HG02943 (cell line): ENCODE results near the gene UGT1A10.

Source experiments
- ATAC-seq: cut with Tn5 transposase; IDR thresholded peaks from one replicate; pipeline ENCODE4 v1.9.1; 2021; ENCODE audit warnings: mild to moderate bottlenecking, low read depth, moderate library complexity; ENCODE audit not compliant: unreplicated experiment

The UGT1A10 gene

GRCh38 chr2:233800208-233800607 lies 164.0 kb downstream of the UGT1A10 start:
- no peak for ATAC-seq

DNA sequence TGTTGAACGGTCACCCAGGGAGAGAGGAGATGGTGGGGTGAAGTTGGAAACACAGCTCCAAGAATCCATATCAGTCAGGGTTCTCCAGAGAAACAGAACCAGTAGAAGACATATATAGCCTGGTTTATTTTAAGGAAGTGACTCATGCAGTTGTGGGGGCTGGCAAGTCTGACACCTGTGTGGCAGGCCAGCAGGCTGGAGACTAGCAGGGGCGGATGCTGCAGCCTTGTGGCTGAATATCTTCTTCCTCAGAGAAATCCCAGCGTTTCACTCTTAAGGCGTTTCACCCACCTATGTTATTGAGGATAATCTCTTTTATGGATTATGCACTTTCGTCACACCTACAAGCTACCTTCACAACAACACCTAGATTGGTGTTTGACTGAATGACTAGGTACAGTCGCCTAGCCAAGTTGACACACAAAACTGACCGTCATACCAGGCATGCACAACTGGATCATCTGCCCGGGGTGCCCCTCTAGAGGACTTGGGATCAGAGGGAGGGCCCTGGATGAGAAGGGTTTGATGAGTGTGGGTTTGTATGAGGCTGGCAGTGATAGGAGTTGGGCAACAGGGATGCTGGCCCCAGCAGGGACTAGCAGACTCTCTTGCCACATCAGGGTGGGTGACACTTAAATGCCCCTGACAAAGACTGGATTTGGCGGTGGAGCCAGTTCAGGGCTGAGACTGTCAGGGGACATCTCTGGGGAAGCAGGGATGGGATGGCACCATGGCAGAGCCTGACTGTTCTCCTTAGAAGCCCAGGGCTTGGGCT lies 165.3 kb downstream of the UGT1A10 start:
- ATAC-seq = no peak

DNA sequence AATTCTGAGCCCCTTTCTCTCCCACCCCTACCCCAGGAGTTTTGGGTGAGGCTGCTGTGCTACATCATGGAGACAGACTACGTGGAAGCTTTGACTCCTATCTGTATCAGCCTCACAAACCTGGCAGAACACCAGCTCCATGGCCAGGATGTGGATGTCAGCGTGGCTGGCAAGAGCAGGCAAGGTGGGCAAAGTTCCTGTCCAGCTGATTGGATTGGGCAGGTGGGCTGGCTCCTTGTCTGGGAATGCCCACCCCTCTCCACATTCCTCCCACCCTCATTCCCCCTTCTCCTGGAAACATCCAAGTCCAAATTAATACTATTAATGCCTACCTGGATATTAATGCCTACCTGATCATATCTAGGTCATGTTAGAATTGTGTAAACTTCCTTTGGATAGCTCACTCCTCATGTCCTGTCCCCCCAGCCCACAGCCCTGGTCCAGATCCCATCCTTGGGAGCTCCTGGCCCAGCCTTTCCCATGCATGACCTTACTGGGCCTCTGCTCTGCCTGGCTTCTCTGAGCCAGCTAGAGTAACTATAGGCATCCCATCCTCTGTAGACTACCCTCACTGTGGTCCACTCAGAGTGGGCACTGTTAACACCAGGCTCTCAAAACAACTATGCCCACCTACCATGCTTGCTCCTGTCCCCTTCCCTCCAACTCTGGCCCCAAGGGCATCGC lies 166.0 kb downstream of the UGT1A10 start:
- no peak for ATAC-seq

DNA sequence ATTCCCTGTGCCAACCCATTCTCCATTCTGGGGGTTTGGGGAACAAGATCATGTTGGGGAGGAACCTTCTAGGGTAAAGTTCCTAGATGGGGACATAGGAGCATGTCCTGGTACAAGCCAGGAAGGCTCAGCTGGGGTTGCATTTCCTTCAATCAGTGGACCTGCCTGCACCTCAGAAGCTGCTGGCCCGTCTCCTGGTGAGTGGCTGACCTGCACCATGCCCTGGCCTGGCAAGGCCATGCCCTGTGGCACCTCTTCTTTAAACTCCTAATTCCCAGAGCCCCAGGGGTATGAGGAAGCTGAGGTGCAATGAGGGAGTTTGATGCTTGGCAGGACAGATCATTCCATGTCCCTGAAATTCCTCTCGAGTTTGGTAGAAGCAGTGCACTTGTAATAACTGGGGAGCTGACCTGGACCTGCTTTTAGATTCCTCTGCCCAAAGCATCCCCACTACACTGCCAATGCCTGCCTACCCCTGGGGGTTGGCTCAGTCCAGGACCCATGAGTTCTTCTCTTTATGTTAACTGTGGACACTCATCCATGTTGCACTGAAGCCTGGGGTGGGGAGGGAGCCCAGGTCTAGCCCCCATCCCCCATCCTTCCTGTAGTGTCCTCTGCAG lies 167.2 kb downstream of the UGT1A10 start:
- no peak for ATAC-seq

GRCh38 chr2:233803994-233804393 lies 167.7 kb downstream of the UGT1A10 start:
- no peak for ATAC-seq

GRCh38 chr2:233807215-233807865 lies 171.1 kb downstream of the UGT1A10 start:
- ATAC-seq = no peak

DNA sequence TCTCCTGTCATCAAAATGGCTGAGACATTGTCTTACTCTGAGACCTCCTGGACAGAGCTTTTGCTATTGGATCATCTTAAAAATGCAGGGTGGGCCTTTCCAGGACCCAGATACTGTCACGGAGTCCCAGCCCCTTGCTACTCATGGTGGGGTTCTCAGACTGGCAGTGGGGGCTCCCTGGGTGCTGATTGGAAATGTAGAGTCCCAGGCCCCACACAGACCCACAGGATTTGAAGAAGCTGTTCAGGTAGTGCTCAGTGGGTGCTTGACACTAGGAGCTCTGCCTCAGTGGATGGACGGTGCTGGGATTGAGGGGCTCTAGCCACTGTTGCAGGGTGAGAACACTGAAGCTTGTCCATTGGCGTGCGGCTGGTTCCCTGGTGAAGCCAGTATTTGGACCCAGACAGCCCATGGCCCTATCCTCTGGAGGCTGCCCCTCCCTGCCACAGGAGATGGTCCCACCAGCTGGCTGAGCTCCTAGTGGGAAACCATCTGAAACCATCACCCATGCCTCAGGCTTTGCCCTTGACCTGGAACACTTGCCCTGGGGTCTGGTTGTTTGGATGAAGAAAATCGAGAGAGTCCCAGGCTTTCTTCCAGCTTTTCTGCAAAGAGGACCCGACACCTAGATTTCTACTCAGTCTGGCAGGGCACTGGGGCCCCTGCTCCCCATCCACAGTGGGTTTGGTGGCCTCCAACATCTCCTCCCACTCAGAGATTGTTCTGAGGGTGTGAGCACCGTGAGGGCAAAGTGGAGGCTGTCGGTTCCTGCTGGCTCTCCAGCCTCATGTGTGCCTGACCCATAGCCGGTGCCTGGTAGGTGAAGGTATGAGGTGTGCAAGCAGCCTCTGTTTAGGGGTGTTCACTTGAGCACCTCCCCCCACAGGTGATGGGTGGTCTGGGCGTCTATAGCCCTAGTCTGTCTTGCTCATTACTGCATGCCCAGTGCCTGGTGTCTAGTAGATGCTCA lies 172.0 kb downstream of the UGT1A10 start:
- no peak for ATAC-seq

DNA sequence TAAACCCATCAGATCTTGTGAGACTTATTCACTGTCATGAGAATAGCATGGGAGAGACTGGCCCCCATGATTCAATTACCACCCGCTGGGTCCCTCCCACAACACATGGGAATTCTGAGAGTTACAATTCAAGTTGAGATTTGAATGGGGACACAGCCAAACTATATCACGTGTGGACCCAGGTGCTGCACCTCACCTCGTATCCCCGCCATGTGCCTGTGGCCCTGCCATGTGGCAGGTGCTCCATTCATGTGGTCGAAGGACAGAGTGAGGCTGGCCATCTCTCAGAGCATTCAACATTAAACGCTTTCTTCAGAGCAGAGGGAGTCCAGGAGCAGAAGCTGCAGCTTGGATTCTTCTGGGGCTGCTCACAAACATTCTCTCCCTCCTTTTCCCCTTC lies 174.1 kb downstream of the UGT1A10 start:
- ATAC-seq = no peak

DNA sequence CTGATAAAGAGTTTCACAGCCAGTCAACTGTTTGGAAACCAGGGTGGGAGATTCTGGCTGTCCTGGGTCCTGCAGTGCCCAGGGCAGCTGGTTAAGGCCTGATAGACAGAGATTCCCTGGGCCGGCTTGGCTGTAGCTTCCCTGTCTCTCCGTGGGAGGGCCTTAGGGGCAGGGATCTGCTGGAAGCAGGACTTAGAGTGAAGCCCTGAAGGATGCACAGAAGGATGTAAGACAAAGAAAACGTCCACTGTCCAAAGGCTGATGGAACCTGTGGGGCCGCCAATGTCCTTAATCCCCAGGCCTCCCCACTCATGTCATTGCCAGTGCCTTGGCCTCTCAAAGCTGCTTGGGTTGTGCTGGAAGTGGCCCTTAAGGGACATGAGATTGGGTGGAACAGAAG lies 174.8 kb downstream of the UGT1A10 start:
- ATAC-seq = no peak

- no peak for ATAC-seq
These were observed 175.5 kb downstream of the UGT1A10 start for GRCh38 chr2:233811732-233812131.

GRCh38 chr2:233813236-233814055 lies 177.2 kb downstream of the UGT1A10 start:
- no peak for ATAC-seq

- ATAC-seq = no peak
These were observed 178.0 kb downstream of the UGT1A10 start for GRCh38 chr2:233814056-233814835.

DNA sequence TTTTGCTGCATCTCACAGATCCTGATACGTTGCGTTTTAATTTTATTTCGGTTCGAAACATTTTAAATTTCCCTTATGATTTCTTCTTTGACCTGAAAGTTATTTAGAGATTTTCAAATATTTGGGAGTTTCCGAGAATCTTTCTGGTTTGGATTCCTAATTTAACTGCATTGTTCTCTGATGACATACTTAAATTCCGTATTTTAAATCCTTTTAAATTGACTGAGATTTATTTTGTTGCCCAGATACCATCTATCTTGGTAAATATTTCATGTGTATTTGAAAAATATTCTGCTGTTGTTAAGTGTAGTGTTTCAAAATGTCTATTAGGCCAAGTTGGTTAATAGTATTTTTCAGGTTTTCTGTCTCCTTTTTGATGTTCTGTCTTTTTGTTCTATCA lies 179.6 kb downstream of the UGT1A10 start:
- ATAC-seq = no peak

DNA sequence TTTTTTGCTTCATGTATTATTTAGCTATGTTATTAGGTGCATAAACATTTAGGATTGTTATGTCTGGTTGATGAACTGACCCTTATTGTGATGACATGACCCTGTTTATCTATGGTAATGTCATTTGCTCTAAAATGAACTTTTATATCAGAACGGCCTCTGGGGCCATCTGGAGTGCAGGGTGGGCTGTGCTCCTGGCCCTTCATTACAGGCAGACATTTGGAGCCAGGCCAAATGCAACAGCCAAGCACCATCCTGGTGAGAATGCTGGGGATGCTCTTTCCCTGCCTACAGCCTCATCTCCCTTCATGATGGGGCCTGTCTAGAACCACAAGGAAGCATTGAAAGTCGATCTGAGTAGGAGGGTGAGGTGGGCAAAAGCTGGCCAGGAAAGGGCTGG lies 180.1 kb downstream of the UGT1A10 start:
- no peak for ATAC-seq

GRCh38 chr2:233816771-233817170 lies 180.5 kb downstream of the UGT1A10 start:
- ATAC-seq = no peak

- ATAC-seq = no peak
These were observed 181.2 kb downstream of the UGT1A10 start for GRCh38 chr2:233817361-233817911.

GRCh38 chr2:233817995-233818638 lies 181.9 kb downstream of the UGT1A10 start:
- no peak for ATAC-seq
